ENCODE results near the gene TXNL4A. TPM values are rescaled to one million over a fixed set of nuclear protein-coding genes. Genes with fewer than 3 reads are reported as not detected.
"Not testable (repeated sequence)": the region's sequence is repeated elsewhere in the genome, so short reads cannot be mapped to it uniquely, and the experiment has no call there.

Gene TXNL4A
- total RNA-seq, 1 experiment from 2014 or later, result 416 TPM

DNA sequence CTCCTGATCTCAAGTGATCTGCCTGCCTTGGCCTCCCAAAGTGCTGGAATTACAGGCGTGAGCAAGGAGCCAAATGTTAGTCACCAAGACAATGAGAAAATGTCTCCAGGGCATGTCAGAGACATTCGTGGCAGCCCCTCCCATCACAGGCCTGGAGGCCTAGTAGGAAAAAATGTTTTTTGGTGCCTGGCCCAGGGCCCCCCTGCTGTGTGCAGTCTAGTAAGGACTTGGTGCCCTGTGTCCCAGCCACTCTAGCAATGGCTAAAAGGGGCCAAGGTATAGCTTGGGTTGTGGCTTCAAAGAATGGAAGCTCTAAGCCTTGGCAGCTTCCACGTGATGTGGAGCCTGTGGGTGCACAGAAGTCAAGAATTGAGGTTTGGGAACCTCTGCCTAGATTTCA is 12.5 kb upstream of the TXNL4A start:
- no TSS peak for BruUV-seq (replicated peaks)
- in situ Hi-C loops (cut with HindIII; ENCODE audit: low pct_unique_long_range_greater_than_20kb, low sequenced_read_pairs) (no loop called here), intact Hi-C loops (cut with micrococcal nuclease; ENCODE audit: unreplicated experiment) (no loop called here)
- DNase-seq (ENCODE audit: low read depth, low spot score), result no peak
- Histone ChIP-seq H3K27me3 (ENCODE audit: control insufficient read depth, insufficient read depth, low read length) (no peaks in the 10 kb centered on the region), H3K9me3 (ENCODE audit: control insufficient read depth, insufficient read depth, low read depth, low read length) (no peaks in the 10 kb centered on the region), H3K4me3 (ENCODE audit: low read depth in 2 of 2, low read length in 2 of 2) (no peak overlapping the region), H3K27ac (ENCODE audit: low read length) (no peak overlapping the region), H3K4me1 (ENCODE audit: control insufficient read depth, insufficient read depth, low read length) (no peaks in the 10 kb centered on the region), H3K36me3 (ENCODE audit: control insufficient read depth, insufficient read depth, low read length) (no peaks in the 10 kb centered on the region)
- TF ChIP-seq, protein P1, sequence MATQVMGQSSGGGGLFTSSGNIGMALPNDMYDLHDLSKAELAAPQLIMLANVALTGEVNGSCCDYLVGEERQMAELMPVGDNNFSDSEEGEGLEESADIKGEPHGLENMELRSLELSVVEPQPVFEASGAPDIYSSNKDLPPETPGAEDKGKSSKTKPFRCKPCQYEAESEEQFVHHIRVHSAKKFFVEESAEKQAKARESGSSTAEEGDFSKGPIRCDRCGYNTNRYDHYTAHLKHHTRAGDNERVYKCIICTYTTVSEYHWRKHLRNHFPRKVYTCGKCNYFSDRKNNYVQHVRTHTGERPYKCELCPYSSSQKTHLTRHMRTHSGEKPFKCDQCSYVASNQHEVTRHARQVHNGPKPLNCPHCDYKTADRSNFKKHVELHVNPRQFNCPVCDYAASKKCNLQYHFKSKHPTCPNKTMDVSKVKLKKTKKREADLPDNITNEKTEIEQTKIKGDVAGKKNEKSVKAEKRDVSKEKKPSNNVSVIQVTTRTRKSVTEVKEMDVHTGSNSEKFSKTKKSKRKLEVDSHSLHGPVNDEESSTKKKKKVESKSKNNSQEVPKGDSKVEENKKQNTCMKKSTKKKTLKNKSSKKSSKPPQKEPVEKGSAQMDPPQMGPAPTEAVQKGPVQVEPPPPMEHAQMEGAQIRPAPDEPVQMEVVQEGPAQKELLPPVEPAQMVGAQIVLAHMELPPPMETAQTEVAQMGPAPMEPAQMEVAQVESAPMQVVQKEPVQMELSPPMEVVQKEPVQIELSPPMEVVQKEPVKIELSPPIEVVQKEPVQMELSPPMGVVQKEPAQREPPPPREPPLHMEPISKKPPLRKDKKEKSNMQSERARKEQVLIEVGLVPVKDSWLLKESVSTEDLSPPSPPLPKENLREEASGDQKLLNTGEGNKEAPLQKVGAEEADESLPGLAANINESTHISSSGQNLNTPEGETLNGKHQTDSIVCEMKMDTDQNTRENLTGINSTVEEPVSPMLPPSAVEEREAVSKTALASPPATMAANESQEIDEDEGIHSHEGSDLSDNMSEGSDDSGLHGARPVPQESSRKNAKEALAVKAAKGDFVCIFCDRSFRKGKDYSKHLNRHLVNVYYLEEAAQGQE (IDR thresholded peaks at IDR 0.05; ENCODE audit: insufficient read depth in 1 of 2, low read depth in 2 of 2, low read length in 1 of 2), result no peak
- TF ChIP-seq SIN3A (IDR thresholded peaks at IDR 0.05; ENCODE audit: borderline replicate concordance, insufficient read depth, low read depth, low read length) (no peak), POLR2AphosphoS5 (IDR thresholded peaks at IDR 0.05; ENCODE audit: low read depth, low read length) (no peak), TCF7L2 (IDR thresholded peaks at IDR 0.05; ENCODE audit: low read depth, low read length) (no peak)
- TF ChIP-seq, protein P2, sequence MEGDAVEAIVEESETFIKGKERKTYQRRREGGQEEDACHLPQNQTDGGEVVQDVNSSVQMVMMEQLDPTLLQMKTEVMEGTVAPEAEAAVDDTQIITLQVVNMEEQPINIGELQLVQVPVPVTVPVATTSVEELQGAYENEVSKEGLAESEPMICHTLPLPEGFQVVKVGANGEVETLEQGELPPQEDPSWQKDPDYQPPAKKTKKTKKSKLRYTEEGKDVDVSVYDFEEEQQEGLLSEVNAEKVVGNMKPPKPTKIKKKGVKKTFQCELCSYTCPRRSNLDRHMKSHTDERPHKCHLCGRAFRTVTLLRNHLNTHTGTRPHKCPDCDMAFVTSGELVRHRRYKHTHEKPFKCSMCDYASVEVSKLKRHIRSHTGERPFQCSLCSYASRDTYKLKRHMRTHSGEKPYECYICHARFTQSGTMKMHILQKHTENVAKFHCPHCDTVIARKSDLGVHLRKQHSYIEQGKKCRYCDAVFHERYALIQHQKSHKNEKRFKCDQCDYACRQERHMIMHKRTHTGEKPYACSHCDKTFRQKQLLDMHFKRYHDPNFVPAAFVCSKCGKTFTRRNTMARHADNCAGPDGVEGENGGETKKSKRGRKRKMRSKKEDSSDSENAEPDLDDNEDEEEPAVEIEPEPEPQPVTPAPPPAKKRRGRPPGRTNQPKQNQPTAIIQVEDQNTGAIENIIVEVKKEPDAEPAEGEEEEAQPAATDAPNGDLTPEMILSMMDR (IDR thresholded peaks at IDR 0.05), result no peak
- ChIA-PET POLR2A (no interaction called here), CTCF (no interaction called here)
- no peak for ATAC-seq

DNA sequence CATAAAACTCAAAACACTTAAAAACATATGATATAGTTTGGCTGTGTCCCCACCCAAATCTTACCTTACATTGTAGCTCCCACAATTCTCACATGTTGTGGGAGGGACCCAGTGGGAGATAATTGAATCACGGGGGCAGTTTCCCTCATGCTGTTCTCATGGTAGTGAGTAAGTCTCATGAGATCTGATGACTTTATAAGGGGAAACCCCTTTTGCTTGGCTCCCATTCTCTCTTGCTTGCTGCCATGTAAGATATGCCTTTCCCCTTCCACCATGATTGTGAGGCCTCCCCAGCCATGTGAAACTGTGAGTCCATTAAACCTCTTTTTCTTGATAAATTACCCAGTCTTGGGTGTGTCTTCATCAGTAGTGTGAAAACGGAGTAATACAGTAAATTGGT is 11.3 kb upstream of the TXNL4A start:
- in situ Hi-C loops (cut with HindIII; ENCODE audit: low pct_unique_long_range_greater_than_20kb, low sequenced_read_pairs); H3K9me3 ChIP-seq (ENCODE audit: control insufficient read depth, insufficient read depth, low read depth, low read length); H3K36me3 ChIP-seq (ENCODE audit: control insufficient read depth, insufficient read depth, low read length); H3K4me1 ChIP-seq (ENCODE audit: control insufficient read depth, insufficient read depth, low read length); intact Hi-C loops (cut with micrococcal nuclease; ENCODE audit: unreplicated experiment); H3K27ac ChIP-seq (ENCODE audit: low read length); BruUV-seq (replicated peaks); ATAC-seq; H3K27me3 ChIP-seq (ENCODE audit: control insufficient read depth, insufficient read depth, low read length); H3K4me3 ChIP-seq (ENCODE audit: low read depth in 2 of 2, low read length in 2 of 2); CTCF ChIA-PET; DNase-seq (ENCODE audit: low read depth, low spot score): not testable (repeated sequence)
- POLR2A ChIA-PET, result interaction anchor here (0.6 kb wide), 1 partner anchor 93 kb away, joined by 4 read pairs; no protein-coding TSS in a partner anchor

DNA sequence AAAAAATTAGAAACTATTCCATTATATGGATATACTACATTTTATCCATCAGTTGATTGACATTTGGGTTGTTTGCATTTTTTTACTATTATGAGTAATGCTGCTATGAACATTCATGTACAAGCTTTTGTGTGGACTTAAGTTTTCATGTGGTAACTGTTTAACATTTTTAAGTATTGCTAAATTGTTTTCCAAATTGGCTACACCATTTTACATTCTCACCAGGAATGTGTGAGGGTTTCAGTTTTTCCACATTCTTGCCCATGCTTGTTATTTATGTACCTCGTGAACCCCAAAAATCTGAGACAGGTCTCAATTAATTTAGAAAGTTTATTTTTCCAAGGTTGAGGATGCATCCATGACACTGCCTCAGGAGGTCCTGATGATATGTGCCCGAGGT is 3.1 kb upstream of the TXNL4A start:
- intact Hi-C loops (cut with micrococcal nuclease; ENCODE audit: unreplicated experiment), result no loop called here
- DNase-seq (ENCODE audit: low read depth, low spot score) (no peak), ATAC-seq (no peak)
- H3K27me3 ChIP-seq (ENCODE audit: control insufficient read depth, insufficient read depth, low read length), result no peaks in the 10 kb centered on the region
- H3K9me3 ChIP-seq (ENCODE audit: control insufficient read depth, insufficient read depth, low read depth, low read length), result no peaks in the 10 kb centered on the region
- ChIA-PET CTCF (interaction anchor here (0.6 kb wide), 1 partner anchor 68 kb away, joined by 11 read pairs; no protein-coding TSS in a partner anchor), POLR2A (no interaction called here)
- BruUV-seq (replicated peaks), result no TSS peak
- in situ Hi-C loops (cut with HindIII; ENCODE audit: low pct_unique_long_range_greater_than_20kb, low sequenced_read_pairs), result no loop called here
- no peak overlapping the region for H3K4me3 ChIP-seq (ENCODE audit: low read depth in 2 of 2, low read length in 2 of 2)
- H3K36me3 ChIP-seq (ENCODE audit: control insufficient read depth, insufficient read depth, low read length), result peaks cover 3% of the 10 kb centered on the region
- TF ChIP-seq POLR2AphosphoS5 (IDR thresholded peaks at IDR 0.05; ENCODE audit: low read depth, low read length) (no peak), TCF7L2 (IDR thresholded peaks at IDR 0.05; ENCODE audit: low read depth, low read length) (no peak), SIN3A (IDR thresholded peaks at IDR 0.05; ENCODE audit: borderline replicate concordance, insufficient read depth, low read depth, low read length) (no peak)
- TF ChIP-seq, protein P1 (IDR thresholded peaks at IDR 0.05; ENCODE audit: insufficient read depth in 1 of 2, low read depth in 2 of 2, low read length in 1 of 2), result no peak
- TF ChIP-seq, protein P2 (IDR thresholded peaks at IDR 0.05), result no peak
- H3K4me1 ChIP-seq (ENCODE audit: control insufficient read depth, insufficient read depth, low read length), result peaks cover 9% of the 10 kb centered on the region
- H3K27ac ChIP-seq (ENCODE audit: low read length), result no peak overlapping the region
